ENCODE measurements around the gene S1PR4. TPM values are rescaled to one million over a fixed set of nuclear protein-coding genes. Genes with fewer than 3 reads are reported as not detected.

The S1PR4 gene
- polyA plus RNA-seq (2013) = not detected in 2 replicates

GRCh38 chr19:3178377-3178972 is at the start of gene S1PR4:
S1PR4 (plus strand) TSS chr19:3178769; CDS start chr19:3178793, 24 bp downstream.
- Histone ChIP-seq H4K8ac (ENCODE audit: low read depth, low read length) (no peak within 1 kb of the TSS), H4K91ac (ENCODE audit: low read depth, low read length) (no peak within 1 kb of the TSS), H2BK12ac (ENCODE audit: low read length) (no peak within 1 kb of the TSS), H3K27me3 (ENCODE audit: insufficient read depth, low read length) (no peaks in the 10 kb centered on the region), H2BK120ac (ENCODE audit: insufficient read depth, low read length, poor library complexity) (no peak within 1 kb of the TSS), H3K9ac (ENCODE audit: low read length) (no peak within 1 kb of the TSS), H2AFZ (ENCODE audit: insufficient read depth, low read length, poor library complexity) (no peak within 1 kb of the TSS), H3K14ac (ENCODE audit: low read length) (no peak within 1 kb of the TSS), H3K36me3 (ENCODE audit: control insufficient read depth in 1 of 2, insufficient read depth in 2 of 2, low read length in 2 of 2) (no peaks in the 10 kb centered on the region), H2AK5ac (ENCODE audit: low read length) (no peak within 1 kb of the TSS), H3K4me3 (ENCODE audit: low read depth, low read length) (no peak within 1 kb of the TSS), H3K23ac (ENCODE audit: low read length) (no peak within 1 kb of the TSS), H3K79me1 (ENCODE audit: low read length) (no peaks in the 10 kb centered on the region), H3K18ac (ENCODE audit: low read length) (no peak within 1 kb of the TSS), H3K79me2 (ENCODE audit: control insufficient read depth, insufficient read depth, low read length, poor library complexity) (no peaks in the 10 kb centered on the region), H3K27ac (ENCODE audit: low read depth, low read length) (no peak within 1 kb of the TSS), H3K4ac (ENCODE audit: low read depth, low read length) (no peak within 1 kb of the TSS), H3K4me2 (ENCODE audit: low read length) (no peak within 1 kb of the TSS), H3K4me1 (ENCODE audit: control insufficient read depth in 1 of 2, insufficient read depth in 2 of 2, low read length in 2 of 2) (peaks cover 2 to 6% of the 10 kb centered on the region in 2 experiments), H2BK5ac (ENCODE audit: low read depth, low read length, poor library complexity) (no peak within 1 kb of the TSS), H4K12ac (ENCODE audit: low read depth, low read length) (no peak within 1 kb of the TSS), H3K9me3 (ENCODE audit: insufficient read depth, low read depth, low read length) (no peaks in the 10 kb centered on the region)
- no CpG with 5 or more reads among the region's 42 CpGs for WGBS (ENCODE audit: extremely low coverage, insufficient coverage, insufficient read length)
- no peak for DNase-seq

GRCh38 chr19:3129112-3129511 is 49.5 kb upstream of the S1PR4 start:
- H3K14ac ChIP-seq (ENCODE audit: low read length) = no peak overlapping the region
- no peaks in the 10 kb centered on the region for H3K9me3 ChIP-seq (ENCODE audit: insufficient read depth, low read depth, low read length)
- H4K8ac ChIP-seq (ENCODE audit: low read depth, low read length) = no peak overlapping the region
- H2AFZ ChIP-seq (ENCODE audit: insufficient read depth, low read length, poor library complexity) = no peak overlapping the region
- no peak overlapping the region for H4K12ac ChIP-seq (ENCODE audit: low read depth, low read length)
- no peaks in the 10 kb centered on the region for H3K79me2 ChIP-seq (ENCODE audit: control insufficient read depth, insufficient read depth, low read length, poor library complexity)
- no peaks in the 10 kb centered on the region for H3K4me1 ChIP-seq (ENCODE audit: control insufficient read depth in 1 of 2, insufficient read depth in 2 of 2, low read length in 2 of 2)
- H3K79me1 ChIP-seq (ENCODE audit: low read length) = no peaks in the 10 kb centered on the region
- H2BK12ac ChIP-seq (ENCODE audit: low read length) = no peak overlapping the region
- H3K27ac ChIP-seq (ENCODE audit: low read depth, low read length) = no peak overlapping the region
- H3K36me3 ChIP-seq (ENCODE audit: control insufficient read depth in 1 of 2, insufficient read depth in 2 of 2, low read length in 2 of 2) = no peaks in the 10 kb centered on the region
- peak in 1 of 2 donors; percentile 64 for DNase-seq
- no peak overlapping the region for H4K91ac ChIP-seq (ENCODE audit: low read depth, low read length)
- H3K23ac ChIP-seq (ENCODE audit: low read length) = no peak overlapping the region
- H2BK120ac ChIP-seq (ENCODE audit: insufficient read depth, low read length, poor library complexity) = no peak overlapping the region
- no peak overlapping the region for H3K4me3 ChIP-seq (ENCODE audit: low read depth, low read length)
- H3K4ac ChIP-seq (ENCODE audit: low read depth, low read length) = no peak overlapping the region
- H3K18ac ChIP-seq (ENCODE audit: low read length) = no peak overlapping the region
- no peak overlapping the region for H3K9ac ChIP-seq (ENCODE audit: low read length)
- no peak overlapping the region for H3K4me2 ChIP-seq (ENCODE audit: low read length)
- H2BK5ac ChIP-seq (ENCODE audit: low read depth, low read length, poor library complexity) = no peak overlapping the region
- H2AK5ac ChIP-seq (ENCODE audit: low read length) = no peak overlapping the region
- H3K27me3 ChIP-seq (ENCODE audit: insufficient read depth, low read length) = no peaks in the 10 kb centered on the region
- no CpG with 5 or more reads among the region's 1 CpG for WGBS (ENCODE audit: extremely low coverage, insufficient coverage, insufficient read length)

GRCh38 chr19:3131168-3131567 is 47.4 kb upstream of the S1PR4 start:
- Histone ChIP-seq H3K9me3 (ENCODE audit: insufficient read depth, low read depth, low read length) (no peaks in the 10 kb centered on the region), H3K36me3 (ENCODE audit: control insufficient read depth in 1 of 2, insufficient read depth in 2 of 2, low read length in 2 of 2) (no peaks in the 10 kb centered on the region), H3K23ac (ENCODE audit: low read length) (no peak overlapping the region), H2AFZ (ENCODE audit: insufficient read depth, low read length, poor library complexity) (no peak overlapping the region), H3K27ac (ENCODE audit: low read depth, low read length) (no peak overlapping the region), H3K18ac (ENCODE audit: low read length) (no peak overlapping the region), H2BK12ac (ENCODE audit: low read length) (no peak overlapping the region), H3K14ac (ENCODE audit: low read length) (no peak overlapping the region), H2BK5ac (ENCODE audit: low read depth, low read length, poor library complexity) (no peak overlapping the region), H4K12ac (ENCODE audit: low read depth, low read length) (no peak overlapping the region), H2BK120ac (ENCODE audit: insufficient read depth, low read length, poor library complexity) (no peak overlapping the region), H4K8ac (ENCODE audit: low read depth, low read length) (no peak overlapping the region), H3K4me1 (ENCODE audit: control insufficient read depth in 1 of 2, insufficient read depth in 2 of 2, low read length in 2 of 2) (no peaks in the 10 kb centered on the region), H3K4me3 (ENCODE audit: low read depth, low read length) (no peak overlapping the region), H3K27me3 (ENCODE audit: insufficient read depth, low read length) (no peaks in the 10 kb centered on the region), H3K9ac (ENCODE audit: low read length) (no peak overlapping the region), H2AK5ac (ENCODE audit: low read length) (no peak overlapping the region), H3K4ac (ENCODE audit: low read depth, low read length) (no peak overlapping the region), H4K91ac (ENCODE audit: low read depth, low read length) (no peak overlapping the region), H3K4me2 (ENCODE audit: low read length) (no peak overlapping the region), H3K79me2 (ENCODE audit: control insufficient read depth, insufficient read depth, low read length, poor library complexity) (no peaks in the 10 kb centered on the region), H3K79me1 (ENCODE audit: low read length) (no peaks in the 10 kb centered on the region)
- no peak for DNase-seq
- no CpG with 5 or more reads among the region's 24 CpGs for WGBS (ENCODE audit: extremely low coverage, insufficient coverage, insufficient read length)

- H3K4me3 ChIP-seq (ENCODE audit: low read depth, low read length) = no peak overlapping the region
- H3K23ac ChIP-seq (ENCODE audit: low read length) = no peak overlapping the region
- H4K12ac ChIP-seq (ENCODE audit: low read depth, low read length) = no peak overlapping the region
- H4K91ac ChIP-seq (ENCODE audit: low read depth, low read length) = no peak overlapping the region
- no peaks in the 10 kb centered on the region for H3K79me2 ChIP-seq (ENCODE audit: control insufficient read depth, insufficient read depth, low read length, poor library complexity)
- no peak overlapping the region for H3K4ac ChIP-seq (ENCODE audit: low read depth, low read length)
- H3K79me1 ChIP-seq (ENCODE audit: low read length) = no peaks in the 10 kb centered on the region
- no peak overlapping the region for H3K14ac ChIP-seq (ENCODE audit: low read length)
- no peak overlapping the region for H2BK120ac ChIP-seq (ENCODE audit: insufficient read depth, low read length, poor library complexity)
- H3K18ac ChIP-seq (ENCODE audit: low read length) = no peak overlapping the region
- H2AFZ ChIP-seq (ENCODE audit: insufficient read depth, low read length, poor library complexity) = no peak overlapping the region
- no peaks in the 10 kb centered on the region for H3K9me3 ChIP-seq (ENCODE audit: insufficient read depth, low read depth, low read length)
- H2BK12ac ChIP-seq (ENCODE audit: low read length) = no peak overlapping the region
- H3K27ac ChIP-seq (ENCODE audit: low read depth, low read length) = no peak overlapping the region
- H3K36me3 ChIP-seq (ENCODE audit: control insufficient read depth in 1 of 2, insufficient read depth in 2 of 2, low read length in 2 of 2) = no peaks in the 10 kb centered on the region
- no CpG with 5 or more reads among the region's 24 CpGs for WGBS (ENCODE audit: extremely low coverage, insufficient coverage, insufficient read length)
- H3K9ac ChIP-seq (ENCODE audit: low read length) = no peak overlapping the region
- no peak overlapping the region for H2BK5ac ChIP-seq (ENCODE audit: low read depth, low read length, poor library complexity)
- H4K8ac ChIP-seq (ENCODE audit: low read depth, low read length) = no peak overlapping the region
- H3K27me3 ChIP-seq (ENCODE audit: insufficient read depth, low read length) = no peaks in the 10 kb centered on the region
- H3K4me2 ChIP-seq (ENCODE audit: low read length) = no peak overlapping the region
- H2AK5ac ChIP-seq (ENCODE audit: low read length) = no peak overlapping the region
- DNase-seq = peak in 1 of 2 donors; percentile 27
- no peaks in the 10 kb centered on the region for H3K4me1 ChIP-seq (ENCODE audit: control insufficient read depth in 1 of 2, insufficient read depth in 2 of 2, low read length in 2 of 2)
These were observed 45.4 kb upstream of the S1PR4 start for GRCh38 chr19:3132971-3133792.

Data from trophoblast cell (in vitro differentiated cells and primary cell).